HepG2 (cell line): ENCODE measurements around the gene MED13L. TPM values are rescaled to one million over a fixed set of nuclear protein-coding genes. Genes with fewer than 3 reads are reported as not detected.

ENCODE experiments used
- ATAC-seq: fragments of 200-7000 bp; cut with Tn5 transposase; 3 replicates; pipeline ENCODE4 v1.9.1; 2020; ENCODE audit warnings: mild to moderate bottlenecking, moderate library complexity
- BruUV-seq: library from RNA; stranded (reverse); fragments of 400-500 nt; replicated peaks from 2 replicates; lab custom pipeline; 2021; lab: Mats Ljungman, UMichigan
- CTCF ChIA-PET: fragments of 300-600 bp; formaldehyde crosslinking; extraction: SDS; loops from one replicate; lab custom pipeline; 2021; ENCODE audit warnings: low total read pairs, inconsistent platforms, low intra/inter-chr PET ratio; lab: Yijun Ruan, JAX
- POLR2A ChIA-PET: fragments of 350-600 bp; sonication (Branson Sonifier 250); formaldehyde crosslinking; loops from one replicate; lab custom pipeline; 2020; ENCODE audit warnings: antibody characterized with exemption, inconsistent platforms; lab: Yijun Ruan, JAX
- DNase-seq: peaks from one replicate; pipeline ENCODE4 v3.0.0-alpha.2; 2015; ENCODE audit warnings: low spot score
- FAIRE-seq: peaks from 3 replicates; lab custom pipeline; 2011; peaks lifted over from hg19 to GRCh38; lab: Jason Lieb, UNC
- H2AFZ ChIP-seq: one replicate; pipeline ENCODE4 v1.6.1; 2011; ENCODE audit warnings: low read length, inconsistent platforms
- H3K27ac ChIP-seq: fragments of 300-600 bp; 3 replicates; pipeline ENCODE4 v1.8.0; 2011; ENCODE audit warnings: mixed run types, mild to moderate bottlenecking, mixed read lengths, low read length, inconsistent platforms; ENCODE audit not compliant: insufficient read depth; ENCODE audit errors: extremely low read length
- H3K27me3 ChIP-seq, 2 experiments: fragments of 200-600 bp in 1 of 2; 2 replicates in 1 of 2; 3 replicates in 1 of 2; pipeline versions ENCODE4 v1.6.0 to v1.8.0; 2011; ENCODE audit warnings: low read length in 2 of 2, mild to moderate bottlenecking in 2 of 2, moderate library complexity in 2 of 2, inconsistent platforms in 1 of 2; ENCODE audit not compliant: insufficient read depth in 2 of 2, control insufficient read depth in 1 of 2
- H3K36me3 ChIP-seq, 2 experiments: fragments of 200-600 bp in 1 of 2; replicated peaks in 1 of 2; 2 replicates in 1 of 2; 3 replicates in 1 of 2; pipeline versions ENCODE4 v1.5.1 to v1.8.0; 2011; ENCODE audit warnings: low read length in 2 of 2, inconsistent platforms in 1 of 2; ENCODE audit not compliant: insufficient read depth in 2 of 2, control insufficient read depth in 1 of 2
- H3K4me1 ChIP-seq: 2 replicates; pipeline ENCODE4 v1.5.1; 2012; ENCODE audit warnings: low read length, inconsistent platforms; ENCODE audit not compliant: insufficient read depth
- H3K4me2 ChIP-seq: 2 replicates; pipeline ENCODE4 v1.6.0; 2011; ENCODE audit warnings: low read depth, low read length, inconsistent platforms
- H3K4me3 ChIP-seq, 3 experiments: fragments of 200-600 bp in 1 of 3; sonication (generic), shearing (Covaris generic) in 1 of 3; replicated peaks in 1 of 3; 2 replicates each; pipeline ENCODE4 v1.5.1; 2011 to 2016; ENCODE audit warnings: low read length in 3 of 3, inconsistent platforms in 2 of 3, low read depth in 2 of 3, mild to moderate bottlenecking in 2 of 3, control low read depth in 1 of 3, mixed read lengths in 1 of 3; ENCODE audit not compliant: insufficient read depth in 1 of 3
- H3K79me2 ChIP-seq: one replicate; pipeline ENCODE4 v1.6.1; 2011; ENCODE audit warnings: low read length, inconsistent platforms; ENCODE audit not compliant: insufficient read depth
- H3K9ac ChIP-seq: 2 replicates; pipeline ENCODE4 v1.6.0; 2011; ENCODE audit warnings: mild to moderate bottlenecking, low read depth, low read length, inconsistent platforms; ENCODE audit not compliant: insufficient read depth
- H3K9me3 ChIP-seq: 2 replicates; pipeline ENCODE4 v1.5.1; 2012; ENCODE audit warnings: mild to moderate bottlenecking, low read length
- H4K20me1 ChIP-seq: 2 replicates; pipeline ENCODE4 v1.6.0; 2011; ENCODE audit warnings: inconsistent platforms, mild to moderate bottlenecking, low read length, moderate library complexity; ENCODE audit not compliant: insufficient read depth
- MAFG ChIP-seq: sonication (generic); formaldehyde crosslinking; IDR thresholded peaks from 2 replicates; pipeline ENCODE4 v1.5.1; 2020; ENCODE audit warnings: mild to moderate bottlenecking, missing genetic modification reagents
- ZNF121 ChIP-seq: sonication (generic); formaldehyde crosslinking; IDR thresholded peaks from 2 replicates; pipeline ENCODE4 v1.5.0; 2020; ENCODE audit warnings: mild to moderate bottlenecking, missing genetic modification reagents
- ZNF615 ChIP-seq: sonication (generic); formaldehyde crosslinking; IDR thresholded peaks from 2 replicates; pipeline ENCODE4 v1.5.0; 2020; ENCODE audit warnings: mild to moderate bottlenecking, missing genetic modification reagents, borderline replicate concordance
- ZNF775 ChIP-seq: sonication (generic); formaldehyde crosslinking; IDR thresholded peaks from 2 replicates; pipeline ENCODE4 v1.4.0; 2020; ENCODE audit warnings: missing genetic modification reagents, mild to moderate bottlenecking, moderate library complexity, borderline replicate concordance
- ZNF878 ChIP-seq: sonication (generic); formaldehyde crosslinking; IDR thresholded peaks from 2 replicates; pipeline ENCODE4 v1.8.1; 2023; ENCODE audit warnings: mild to moderate bottlenecking, missing genetic modification reagents, moderate library complexity
- WGBS: methylation state at CpG from one replicate; pipeline ENCODE4 v1.1.6; 2017; ENCODE audit warnings: low lambda C conversion rate; 5-methylcytosine and 5-hydroxymethylcytosine counted together
- in situ Hi-C: cut with HindIII; loops from 2 replicates; pipeline ENCODE4 v1.10.0; 2017; ENCODE audit warnings: low pct_unique_long_range_greater_than_20kb; ENCODE audit not compliant: extremely low pct_ligation_motif_present
- intact Hi-C: fragments of 100-400 bp; cut with micrococcal nuclease; formaldehyde crosslinking; loops from one replicate; pipeline ENCODE4 v1.10.0; 2022; ENCODE audit not compliant: unreplicated experiment
- polyA plus RNA-seq, 8 experiments: library from polyadenylated mRNA; depleted of rRNA in 3 of 8; stranded (reverse) in 7 of 8; unstranded in 1 of 8; fragments of >200 nt; fragmentation: Illumina TruSeq in 4 of 8; extraction: Trizol in 4 of 8; gene quantifications; 2 replicates each; pipeline versions ENCODE4 v1.2.1 to v1.2.3, GENCODE V29; 2011 to 2016; ENCODE audit warnings: low read depth in 4 of 8, missing spikeins in 1 of 8, mixed read lengths in 1 of 8; ENCODE audit not compliant: insufficient read depth in 1 of 8
- total RNA-seq, 5 experiments: library from RNA; depleted of rRNA; stranded (reverse); fragments of >200 nt; fragmentation: Illumina TruSeq; extraction: Trizol; gene quantifications; 2 replicates each; pipeline ENCODE4 v1.2.3, GENCODE V29; 2016; ENCODE audit warnings: low read depth in 1 of 5
- TF ChIP-seq, protein P1 (sequence below): sonication (generic); formaldehyde crosslinking; IDR thresholded peaks from 2 replicates; pipeline ENCODE4 v1.8.0; 2022; ENCODE audit warnings: mild to moderate bottlenecking, missing genetic modification reagents, moderate library complexity

Gene MED13L
- total and polyA plus RNA-seq, 2 of the 13 experiments (the other 11 are each of a cell fraction or from before 2014, with no cell fraction given), result 24.8 to 38.9 TPM

DNA sequence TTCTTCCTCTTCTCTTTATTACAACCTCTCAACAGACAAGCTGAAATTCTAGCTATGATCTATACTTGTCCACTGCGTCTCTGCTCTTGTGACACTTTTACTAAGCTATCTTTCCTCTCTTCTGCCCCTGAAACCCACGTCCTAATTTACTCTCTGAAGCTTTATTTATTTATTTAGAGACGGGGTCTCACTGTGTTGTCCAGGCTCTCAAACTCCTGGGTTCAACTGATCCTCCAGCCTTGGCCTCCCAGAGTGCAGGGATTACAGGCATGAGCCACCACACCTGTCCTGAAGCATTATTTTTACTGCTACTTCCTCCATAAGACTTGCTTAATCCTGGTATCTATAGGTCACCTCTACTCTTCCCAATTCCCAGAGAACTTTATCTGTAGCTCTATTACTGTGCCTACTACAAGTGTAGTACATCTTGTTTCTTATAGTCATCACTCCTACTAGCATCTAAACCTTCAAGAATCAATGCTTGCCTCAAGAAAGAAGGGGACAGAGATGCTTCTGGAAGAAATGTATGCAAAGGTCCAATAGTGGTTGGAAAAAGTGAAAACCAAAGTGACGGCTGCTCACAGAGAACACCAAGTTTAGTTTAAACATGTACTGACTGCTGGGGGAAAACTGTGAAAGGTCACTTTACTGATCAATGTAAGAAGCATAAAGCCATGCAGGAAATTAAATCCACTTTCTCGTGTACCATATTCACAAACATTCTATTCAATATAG is 61.3 kb downstream of the MED13L start:
- intact Hi-C loops (no loop called here), in situ Hi-C loops (no loop called here)
- Histone ChIP-seq H3K27ac (no peak overlapping the region), H3K27me3 (no peaks in the 10 kb centered on the region), H3K36me3 (no peaks in the 10 kb centered on the region), H3K9me3 (no peaks in the 10 kb centered on the region), H2AFZ (no peak overlapping the region), H3K4me2 (no peak overlapping the region), H3K9ac (no peak overlapping the region), H3K4me1 (no peaks in the 10 kb centered on the region), H4K20me1 (no peaks in the 10 kb centered on the region; the same call in 1 of the 2 replicates)
- ChIA-PET POLR2A (no interaction called here), CTCF (no interaction called here)
- FAIRE-seq (no peak), DNase-seq (no peak), ATAC-seq (no peak)
- no TSS peak for BruUV-seq
- 95% methylated on average over 5 of the region's 5 CpGs for WGBS
- TF ChIP-seq ZNF615 (CRISPR knock-in tag) (no peak), ZNF121 (CRISPR knock-in tag) (peak; percentile 66; the same call in 1 of the 2 replicates)
- TF ChIP-seq, all 625 proteins: peak for 1
- H3K79me2 ChIP-seq, result peaks cover 22% of the 10 kb centered on the region
- H3K4me3 ChIP-seq, result no peak overlapping the region

DNA sequence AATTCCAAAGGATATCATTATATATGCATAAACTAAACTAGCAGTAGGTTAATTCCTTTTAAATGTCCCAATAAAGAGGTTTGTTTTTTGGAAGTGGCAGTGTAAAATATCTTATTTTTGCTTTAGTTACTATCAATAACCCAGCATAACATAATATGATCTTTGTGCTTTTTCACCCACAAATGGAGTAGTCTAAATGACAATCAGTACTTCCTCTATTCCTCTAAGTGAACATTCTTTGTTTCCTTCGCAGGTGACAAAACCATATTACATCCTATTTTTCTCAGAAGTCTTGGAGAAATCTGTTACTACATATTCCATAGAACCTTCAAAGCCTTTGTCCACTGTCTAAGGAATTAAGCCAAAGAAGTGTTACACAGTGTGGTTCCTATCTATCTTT is 62.5 kb downstream of the MED13L start:
- no peaks in the 10 kb centered on the region for H3K4me1 ChIP-seq

More for the DNA sequence above, 62.5 kb downstream of the MED13L start:
- intact Hi-C loops (no loop called here), in situ Hi-C loops (no loop called here)
- FAIRE-seq, result no peak
- POLR2A ChIA-PET, result no interaction called here
- 100% methylated on average over 1 of the region's 1 CpG for WGBS
- H3K27me3 ChIP-seq, result no peaks in the 10 kb centered on the region
- H3K9ac ChIP-seq, result no peak overlapping the region
- TF ChIP-seq ZNF878 (CRISPR knock-in tag) (no peak), MAFG (CRISPR knock-in tag) (no peak), ZNF775 (CRISPR knock-in tag) (no peak)
- TF ChIP-seq, protein P1, sequence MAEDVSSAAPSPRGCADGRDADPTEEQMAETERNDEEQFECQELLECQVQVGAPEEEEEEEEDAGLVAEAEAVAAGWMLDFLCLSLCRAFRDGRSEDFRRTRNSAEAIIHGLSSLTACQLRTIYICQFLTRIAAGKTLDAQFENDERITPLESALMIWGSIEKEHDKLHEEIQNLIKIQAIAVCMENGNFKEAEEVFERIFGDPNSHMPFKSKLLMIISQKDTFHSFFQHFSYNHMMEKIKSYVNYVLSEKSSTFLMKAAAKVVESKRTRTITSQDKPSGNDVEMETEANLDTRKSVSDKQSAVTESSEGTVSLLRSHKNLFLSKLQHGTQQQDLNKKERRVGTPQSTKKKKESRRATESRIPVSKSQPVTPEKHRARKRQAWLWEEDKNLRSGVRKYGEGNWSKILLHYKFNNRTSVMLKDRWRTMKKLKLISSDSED, result no peak
- no peak overlapping the region for H3K4me2 ChIP-seq
- H3K9me3 ChIP-seq, result no peaks in the 10 kb centered on the region
- no TSS peak for BruUV-seq
- no peak overlapping the region for H2AFZ ChIP-seq
- DNase-seq, result no peak
- H3K36me3 ChIP-seq, result no peaks in the 10 kb centered on the region
- CTCF ChIA-PET, result no interaction called here
- H3K79me2 ChIP-seq, result peaks cover 24% of the 10 kb centered on the region
- ATAC-seq, result no peak
- no peak overlapping the region for H3K4me3 ChIP-seq
- H4K20me1 ChIP-seq, result no peaks in the 10 kb centered on the region; the same call in 1 of the 2 replicates
- H3K27ac ChIP-seq, result no peak overlapping the region
